ENCODE results near the gene CCL25. TPM values are rescaled to one million over a fixed set of nuclear protein-coding genes. Genes with fewer than 3 reads are reported as not detected.
A peak's percentile ranks its signal among the peaks of the same experiment; 100 is the strongest.

The CCL25 gene, protein sequence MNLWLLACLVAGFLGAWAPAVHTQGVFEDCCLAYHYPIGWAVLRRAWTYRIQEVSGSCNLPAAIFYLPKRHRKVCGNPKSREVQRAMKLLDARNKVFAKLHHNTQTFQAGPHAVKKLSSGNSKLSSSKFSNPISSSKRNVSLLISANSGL
- total RNA-seq (2021; ENCODE audit: unreplicated experiment): not detected
- 0.16 and 0.29 TPM in 2 replicates for polyA plus RNA-seq (2012)
- Bru-seq, nascent RNA: not detected
- percentile 8 among the genes with signal in this experiment for BruChase-seq, experiment 1, labeled RNA remaining after a 6-hour chase
- BruChase-seq, experiment 2, labeled RNA remaining after a 2-hour chase: percentile 11 among the genes with signal in this experiment
- long read RNA-seq: 0 reads

DNA sequence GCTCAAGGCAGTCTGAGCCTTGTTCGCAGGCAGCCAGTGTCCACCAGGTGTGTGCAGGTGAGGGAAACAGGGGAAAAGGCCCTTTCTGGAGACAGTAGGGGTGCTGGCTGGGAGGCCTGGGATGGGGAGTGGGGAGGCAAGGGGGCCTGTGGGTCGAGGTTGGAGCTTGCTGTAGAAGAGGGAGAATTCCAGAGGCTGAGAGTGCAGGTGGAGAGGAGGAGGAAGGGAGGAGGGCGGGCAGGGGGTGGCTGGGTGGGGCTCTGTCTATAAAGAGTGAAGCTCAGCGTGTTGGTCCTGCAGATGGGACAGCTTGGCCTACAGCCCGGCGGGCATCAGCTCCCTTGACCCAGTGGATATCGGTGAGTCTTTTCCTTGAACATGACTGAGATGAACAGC, at the start of gene CCL25:
TSS of gene CCL25 (plus strand) at position 297 of the 396 bp plus-strand sequence. CDS start 290 bp downstream, outside the sequence.
- Histone ChIP-seq H3K9me2 (ENCODE audit: insufficient read depth) (no peaks in the 10 kb centered on the region), H3K36me3 (ENCODE audit: control insufficient read depth in 1 of 2, insufficient read depth in 2 of 2, low read length in 2 of 2) (no peaks in the 10 kb centered on the region), H3K9me3 (ENCODE audit: control insufficient read depth in 1 of 2, insufficient read depth in 1 of 2, low read depth in 1 of 2, low read length in 2 of 2) (no peaks in the 10 kb centered on the region), H3K4me1 (ENCODE audit: control insufficient read depth in 1 of 2, insufficient read depth in 2 of 2, low read length in 2 of 2) (peaks cover 0 to 13% of the 10 kb centered on the region in 2 experiments; a peak in 2 of 4 replicates), H4K20me1 (ENCODE audit: insufficient read depth) (no peaks in the 10 kb centered on the region), H3K4me2 (ENCODE audit: low read length) (no peak within 1 kb of the TSS), H3K79me2 (ENCODE audit: insufficient read depth, low read length) (no peaks in the 10 kb centered on the region), H3K27me3 (ENCODE audit: insufficient read depth, low read length) (no peaks in the 10 kb centered on the region), H3K27ac (ENCODE audit: low read depth, low read length) (no peak within 1 kb of the TSS), H3K9ac (ENCODE audit: low read length) (no peak within 1 kb of the TSS), H2AFZ (ENCODE audit: low read depth, low read length, poor library complexity, severe bottlenecking) (no peak within 1 kb of the TSS), H3K4me3 (replicated peaks in 1 of 2; ENCODE audit: low read depth in 1 of 2, low read length in 2 of 2) (no peak within 1 kb of the TSS)
- no peak for ATAC-seq
- intact Hi-C loops (cut with micrococcal nuclease): no loop called here
- no peak for TF ChIP-seq EZH2phosphoT487 (IDR thresholded peaks at IDR 0.05; ENCODE audit: borderline replicate concordance)
- TF ChIP-seq ZNF274 (IDR thresholded peaks at IDR 0.05; ENCODE audit: low read depth, low read length): no peak
- no peak for TF ChIP-seq CBX3 (IDR thresholded peaks at IDR 0.05; ENCODE audit: low read depth)
- TF ChIP-seq, protein P1, sequence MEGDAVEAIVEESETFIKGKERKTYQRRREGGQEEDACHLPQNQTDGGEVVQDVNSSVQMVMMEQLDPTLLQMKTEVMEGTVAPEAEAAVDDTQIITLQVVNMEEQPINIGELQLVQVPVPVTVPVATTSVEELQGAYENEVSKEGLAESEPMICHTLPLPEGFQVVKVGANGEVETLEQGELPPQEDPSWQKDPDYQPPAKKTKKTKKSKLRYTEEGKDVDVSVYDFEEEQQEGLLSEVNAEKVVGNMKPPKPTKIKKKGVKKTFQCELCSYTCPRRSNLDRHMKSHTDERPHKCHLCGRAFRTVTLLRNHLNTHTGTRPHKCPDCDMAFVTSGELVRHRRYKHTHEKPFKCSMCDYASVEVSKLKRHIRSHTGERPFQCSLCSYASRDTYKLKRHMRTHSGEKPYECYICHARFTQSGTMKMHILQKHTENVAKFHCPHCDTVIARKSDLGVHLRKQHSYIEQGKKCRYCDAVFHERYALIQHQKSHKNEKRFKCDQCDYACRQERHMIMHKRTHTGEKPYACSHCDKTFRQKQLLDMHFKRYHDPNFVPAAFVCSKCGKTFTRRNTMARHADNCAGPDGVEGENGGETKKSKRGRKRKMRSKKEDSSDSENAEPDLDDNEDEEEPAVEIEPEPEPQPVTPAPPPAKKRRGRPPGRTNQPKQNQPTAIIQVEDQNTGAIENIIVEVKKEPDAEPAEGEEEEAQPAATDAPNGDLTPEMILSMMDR (IDR thresholded peaks at IDR 0.05 in 2 of 3, conservative IDR thresholded peaks at IDR 0.05 in 1 of 3; ENCODE audit: borderline replicate concordance in 1 of 3, insufficient read depth in 1 of 3, low read depth in 2 of 3, low read length in 2 of 3): no peak
- TF ChIP-seq YY1 (IDR thresholded peaks at IDR 0.05; ENCODE audit: extremely low read depth, insufficient replicate concordance, low read depth, low read length): no peak
- no peak for TF ChIP-seq CEBPB (IDR thresholded peaks at IDR 0.05; ENCODE audit: low read depth)
- TF ChIP-seq POLR2AphosphoS5 (IDR thresholded peaks at IDR 0.05; ENCODE audit: low read depth, low read length): no peak
- TF ChIP-seq SIN3A (IDR thresholded peaks at IDR 0.05; ENCODE audit: low read depth): no peak
- TF ChIP-seq ELF1 (IDR thresholded peaks at IDR 0.05; ENCODE audit: borderline replicate concordance, low read depth): no peak
- TF ChIP-seq SRF (IDR thresholded peaks at IDR 0.05; ENCODE audit: low read depth): no peak
- no peak for TF ChIP-seq TCF7L2 (IDR thresholded peaks at IDR 0.05; ENCODE audit: borderline replicate concordance, extremely low read depth, insufficient read depth, insufficient read length)
- TF ChIP-seq EZH2 (IDR thresholded peaks at IDR 0.05): no peak
- ChIA-PET POLR2A (no interaction called here), RAD21 (ENCODE audit: low non-redundant PET in 1 of 2, low total read pairs in 2 of 2, uncharacterized antibody in 2 of 2, unreplicated experiment in 2 of 2) (no interaction called here), CTCF (no interaction called here)
- no peak for DNase-seq (ENCODE audit: low read depth, low spot score)
- BruUV-seq (replicated peaks): no TSS peak

Measured in HCT116 (cell line).